Neuronal stem cell (in vitro differentiated cells): ENCODE data around the gene NRAS.

Experiments
- DNase-seq: peaks from one replicate; pipeline ENCODE4 v3.0.0-alpha.2; 2013; ENCODE audit warnings: low spot score
- H2AFZ ChIP-seq: one replicate; pipeline ENCODE4 v1.6.1; 2013; ENCODE audit warnings: mild to moderate bottlenecking, low read length, inconsistent platforms
- H2AK5ac ChIP-seq: 2 replicates; pipeline ENCODE4 v1.6.1; 2013; ENCODE audit warnings: low read depth, mild to moderate bottlenecking, inconsistent platforms, low read length, moderate library complexity, mixed read lengths
- H2BK120ac ChIP-seq: 2 replicates; pipeline ENCODE4 v1.6.1; 2013; ENCODE audit warnings: low read depth, mild to moderate bottlenecking, inconsistent platforms, low read length, moderate library complexity, mixed read lengths
- H2BK12ac ChIP-seq: one replicate; pipeline ENCODE4 v1.6.1; 2013; ENCODE audit warnings: low read length, inconsistent platforms
- H2BK15ac ChIP-seq: 2 replicates; pipeline ENCODE4 v1.6.1; 2013; ENCODE audit warnings: mild to moderate bottlenecking, low read length, inconsistent platforms, mixed read lengths
- H2BK5ac ChIP-seq: one replicate; pipeline ENCODE4 v1.6.1; 2013; ENCODE audit warnings: inconsistent platforms, mild to moderate bottlenecking, low read length, moderate library complexity
- H3K14ac ChIP-seq: one replicate; pipeline ENCODE4 v1.6.1; 2013; ENCODE audit warnings: low read length, inconsistent platforms
- H3K18ac ChIP-seq: 2 replicates; pipeline ENCODE4 v1.6.1; 2013; ENCODE audit warnings: low read length, inconsistent platforms
- H3K23ac ChIP-seq: 2 replicates; pipeline ENCODE4 v1.6.1; 2013; ENCODE audit warnings: low read depth, mild to moderate bottlenecking, mixed read lengths, low read length, inconsistent platforms; ENCODE audit not compliant: poor library complexity
- H3K27ac ChIP-seq: replicated peaks from 3 replicates; pipeline ENCODE4 v1.5.1; 2013; ENCODE audit warnings: low read length, inconsistent platforms
- H3K27me3 ChIP-seq, 3 experiments: 2 replicates each; pipeline ENCODE4 v1.6.1; 2013; ENCODE audit warnings: low read length in 3 of 3, mild to moderate bottlenecking in 2 of 3, inconsistent platforms in 1 of 3, low read depth in 1 of 3, mixed read lengths in 1 of 3, moderate library complexity in 1 of 3; ENCODE audit not compliant: control insufficient read depth in 3 of 3, insufficient read depth in 3 of 3
- H3K36me3 ChIP-seq, 2 donors: replicated peaks in 1 of 2; 2 replicates each; pipeline ENCODE4 v1.6.1; 2013; ENCODE audit warnings: low read length in 2 of 2; ENCODE audit not compliant: control insufficient read depth in 2 of 2, insufficient read depth in 2 of 2
- H3K4ac ChIP-seq: 2 replicates; pipeline ENCODE4 v1.6.1; 2013; ENCODE audit warnings: inconsistent platforms, mild to moderate bottlenecking, low read length, moderate library complexity
- H3K4me1 ChIP-seq, 2 donors: 1 replicate in 1 of 2; 2 replicates in 1 of 2; pipeline ENCODE4 v1.6.1; 2013; ENCODE audit warnings: low read length in 2 of 2, low read depth in 1 of 2; ENCODE audit not compliant: control insufficient read depth in 2 of 2, insufficient read depth in 1 of 2
- H3K4me2 ChIP-seq: one replicate; pipeline ENCODE4 v1.6.1; 2013; ENCODE audit warnings: mild to moderate bottlenecking, low read length, inconsistent platforms; ENCODE audit not compliant: insufficient read depth, poor library complexity, severe bottlenecking
- H3K4me3 ChIP-seq, 2 donors: 2 replicates each; pipeline ENCODE4 v1.5.1; 2013; ENCODE audit warnings: low read length in 2 of 2, mild to moderate bottlenecking in 2 of 2, inconsistent platforms in 1 of 2, moderate library complexity in 1 of 2
- H3K79me1 ChIP-seq: one replicate; pipeline ENCODE4 v1.6.1; 2013; ENCODE audit warnings: low read depth, mild to moderate bottlenecking, inconsistent platforms, low read length, moderate library complexity
- H3K9ac ChIP-seq: one replicate; pipeline ENCODE4 v1.6.1; 2013; ENCODE audit warnings: mild to moderate bottlenecking, low read depth, low read length, inconsistent platforms; ENCODE audit not compliant: poor library complexity
- H3K9me3 ChIP-seq, 2 donors: replicated peaks in 1 of 2; 2 replicates each; pipeline versions ENCODE3 to v1.6.1; 2013; ENCODE audit warnings: low read length in 2 of 2, mild to moderate bottlenecking in 2 of 2, inconsistent platforms in 1 of 2, low read depth in 1 of 2, mixed read lengths in 1 of 2, moderate library complexity in 1 of 2; ENCODE audit not compliant: control insufficient read depth in 2 of 2, insufficient read depth in 1 of 2
- H4K8ac ChIP-seq: one replicate; pipeline ENCODE4 v1.6.1; 2013; ENCODE audit warnings: low read depth, mild to moderate bottlenecking, inconsistent platforms, low read length, moderate library complexity
- H4K91ac ChIP-seq: one replicate; pipeline ENCODE4 v1.6.1; 2013; ENCODE audit warnings: low read length, low read depth, mild to moderate bottlenecking, inconsistent platforms; ENCODE audit not compliant: poor library complexity
- WGBS, 2 donors: extraction: QIAGEN DNeasy Blood & Tissue Kit; methylation state at CpG; one replicate each; pipeline ENCODE4 v1.1.7; 2013; ENCODE audit warnings: missing lambda C conversion rate in 2 of 2, mixed read lengths in 1 of 2; ENCODE audit not compliant: insufficient read length in 2 of 2, insufficient replicate concordance in 1 of 2; ENCODE audit errors: extremely low coverage in 2 of 2; 5-methylcytosine and 5-hydroxymethylcytosine counted together

The NRAS gene

DNA sequence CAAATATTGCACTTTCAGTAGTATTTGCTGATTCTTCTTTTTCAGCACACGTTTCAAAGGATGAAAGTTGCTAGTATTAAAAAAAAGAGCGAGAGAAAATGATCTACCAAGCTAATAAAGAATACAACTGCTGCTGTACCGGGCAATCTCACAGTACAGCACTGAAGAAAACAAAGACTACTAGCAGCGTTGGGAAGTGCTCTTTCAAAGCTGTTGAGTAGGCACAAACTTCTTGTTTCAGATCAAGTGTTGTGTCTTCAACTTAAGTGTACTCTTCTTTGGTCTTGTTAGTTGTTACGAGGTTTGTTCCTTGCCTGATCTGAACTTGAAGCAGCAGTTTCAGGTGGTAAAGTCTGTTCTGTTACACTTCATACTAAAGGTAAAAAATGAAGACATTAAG lies 33.3 kb upstream of the NRAS start:
- Histone ChIP-seq H3K4me1 (peaks cover 0 to 2% of the 10 kb centered on the region in 2 donors), H2BK12ac (no peak overlapping the region), H3K18ac (no peak overlapping the region), H3K27me3 (no peaks in the 10 kb centered on the region), H2BK5ac (no peak overlapping the region), H3K36me3 (peaks cover 8 to 84% of the 10 kb centered on the region in 2 donors), H2BK15ac (no peak overlapping the region), H2BK120ac (no peak overlapping the region), H3K79me1 (no peaks in the 10 kb centered on the region), H3K9ac (no peak overlapping the region), H3K4ac (no peak overlapping the region), H4K8ac (no peak overlapping the region), H2AFZ (no peak overlapping the region), H3K27ac (no peak overlapping the region), H3K9me3 (no peaks in the 10 kb centered on the region), H3K23ac (no peak overlapping the region), H3K14ac (no peak overlapping the region), H3K4me3 (no peak overlapping the region), H4K91ac (no peak overlapping the region), H2AK5ac (no peak overlapping the region), H3K4me2 (no peak overlapping the region)
- no CpG with 5 or more reads among the region's 5 CpGs for WGBS, 2 donors
- no peak for DNase-seq

DNA sequence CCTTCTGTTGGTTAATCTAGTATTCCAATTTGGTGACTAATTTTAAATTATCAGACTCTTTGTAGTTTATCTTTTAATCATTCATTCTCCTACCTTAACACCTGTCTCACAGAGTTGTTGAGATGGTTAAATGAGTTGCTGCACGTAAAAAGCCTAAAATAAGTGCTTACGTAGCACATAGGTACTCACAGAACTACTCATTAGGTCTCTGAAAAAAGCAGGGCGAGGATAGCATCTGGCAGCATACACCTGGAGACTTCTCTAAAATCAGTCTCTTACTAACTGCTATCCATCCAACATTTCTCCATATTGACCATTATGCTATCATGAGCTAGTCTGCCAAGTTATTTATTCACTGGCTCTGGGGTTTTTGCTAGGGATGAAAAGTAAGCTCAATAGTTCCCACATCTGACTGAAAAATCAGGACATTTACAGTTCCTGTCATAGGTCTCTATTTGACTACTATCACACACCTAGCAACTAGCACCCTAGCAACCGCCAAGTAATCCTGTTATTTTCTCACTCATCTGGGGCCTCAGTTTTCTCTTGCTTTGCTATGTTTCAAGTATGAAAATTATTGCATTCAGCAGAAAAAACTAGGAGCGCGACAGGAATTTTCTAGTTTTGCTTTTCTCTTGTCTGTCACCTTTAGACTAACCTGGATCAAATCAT lies 30.0 kb upstream of the NRAS start:
- H3K4me3 ChIP-seq: no peak overlapping the region
- H3K18ac ChIP-seq: no peak overlapping the region
- no peak overlapping the region for H4K8ac ChIP-seq
- H2BK120ac ChIP-seq: no peak overlapping the region
- no peak overlapping the region for H4K91ac ChIP-seq
- no peaks in the 10 kb centered on the region for H3K27me3 ChIP-seq
- no peaks in the 10 kb centered on the region for H3K79me1 ChIP-seq
- H3K27ac ChIP-seq: no peak overlapping the region
- peaks cover 8 to 94% of the 10 kb centered on the region in 2 donors for H3K36me3 ChIP-seq
- no peak overlapping the region for H2BK12ac ChIP-seq
- H3K23ac ChIP-seq: no peak overlapping the region
- no peak overlapping the region for H3K4ac ChIP-seq
- DNase-seq: no peak
- no peak overlapping the region for H2BK5ac ChIP-seq
- no CpG with 5 or more reads among the region's 6 CpGs for WGBS, 2 donors
- H2AK5ac ChIP-seq: no peak overlapping the region
- H3K9ac ChIP-seq: no peak overlapping the region
- H2AFZ ChIP-seq: no peak overlapping the region
- H3K14ac ChIP-seq: no peak overlapping the region
- H3K9me3 ChIP-seq: no peaks in the 10 kb centered on the region
- H2BK15ac ChIP-seq: no peak overlapping the region
- H3K4me1 ChIP-seq: no peaks in the 10 kb centered on the region
- no peak overlapping the region for H3K4me2 ChIP-seq

- no peak overlapping the region for H3K14ac ChIP-seq
- H3K18ac ChIP-seq: no peak overlapping the region
- no peak overlapping the region for H4K91ac ChIP-seq
- no peak overlapping the region for H2AFZ ChIP-seq
- H2BK5ac ChIP-seq: no peak overlapping the region
- WGBS, 2 donors: no CpG with 5 or more reads among the region's 2 CpGs
- DNase-seq: no peak
- H3K4me1 ChIP-seq: no peaks in the 10 kb centered on the region
- no peak overlapping the region for H4K8ac ChIP-seq
- no peak overlapping the region for H2AK5ac ChIP-seq
- no peaks in the 10 kb centered on the region for H3K79me1 ChIP-seq
- H3K4me3 ChIP-seq: no peak overlapping the region
- no peak overlapping the region for H2BK15ac ChIP-seq
- no peaks in the 10 kb centered on the region for H3K27me3 ChIP-seq
- no peak overlapping the region for H3K23ac ChIP-seq
- H2BK12ac ChIP-seq: no peak overlapping the region
- no peak overlapping the region for H3K27ac ChIP-seq
- no peak overlapping the region for H3K4ac ChIP-seq
- H3K9me3 ChIP-seq: no peaks in the 10 kb centered on the region
- H3K9ac ChIP-seq: no peak overlapping the region
- H2BK120ac ChIP-seq: no peak overlapping the region
- H3K36me3 ChIP-seq: peaks cover 10 to 100% of the 10 kb centered on the region in 2 donors
- H3K4me2 ChIP-seq: no peak overlapping the region
Measured at GRCh38 chr1:114745291-114745690, 28.7 kb upstream of the NRAS start.

DNA sequence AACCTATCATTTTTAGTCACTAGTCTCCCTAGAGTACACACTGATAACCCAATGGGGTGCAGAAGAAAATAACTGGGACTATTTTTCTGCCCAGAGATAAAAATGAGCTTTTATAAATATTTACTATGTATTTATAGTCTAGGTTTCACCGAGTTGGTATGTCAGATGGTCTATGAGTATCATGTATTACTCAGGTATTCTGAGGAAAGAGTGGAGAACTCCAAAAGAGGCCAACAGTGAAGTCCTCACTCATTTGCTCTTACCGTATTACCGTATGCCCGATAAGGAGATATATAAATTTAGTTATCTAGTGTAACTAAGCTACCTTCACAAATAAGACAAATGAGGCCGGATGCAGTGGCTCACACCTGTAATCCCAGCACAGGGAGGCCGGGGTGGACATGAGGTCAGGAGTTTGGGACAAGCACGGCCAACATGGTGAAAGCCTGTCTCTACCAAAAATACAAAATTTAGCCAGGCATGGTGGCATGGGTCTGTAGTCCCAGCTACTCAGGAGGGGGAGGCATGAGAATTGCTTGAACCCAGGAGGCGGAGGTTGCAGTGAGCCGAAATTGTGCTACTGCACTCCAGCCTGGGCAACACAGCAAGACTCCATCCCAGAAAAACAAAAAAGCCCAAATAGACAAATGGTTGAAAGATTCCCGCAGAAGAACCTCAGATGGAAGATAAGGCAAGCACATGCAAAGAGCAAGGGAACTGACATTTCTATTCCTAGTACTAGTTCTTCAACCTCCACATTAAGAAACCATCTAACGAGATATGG lies 25.6 kb upstream of the NRAS start:
- H3K23ac ChIP-seq: no peak overlapping the region
- no peaks in the 10 kb centered on the region for H3K4me1 ChIP-seq
- H2AFZ ChIP-seq: no peak overlapping the region
- H3K36me3 ChIP-seq: peaks cover 12 to 99% of the 10 kb centered on the region in 2 donors
- H4K8ac ChIP-seq: no peak overlapping the region
- H3K9me3 ChIP-seq: no peaks in the 10 kb centered on the region
- DNase-seq: no peak
- no peak overlapping the region for H3K14ac ChIP-seq
- no peak overlapping the region for H2BK120ac ChIP-seq
- no peak overlapping the region for H3K4ac ChIP-seq
- no peaks in the 10 kb centered on the region for H3K79me1 ChIP-seq
- H3K27ac ChIP-seq: no peak overlapping the region
- H2BK15ac ChIP-seq: no peak overlapping the region
- no peak overlapping the region for H2AK5ac ChIP-seq
- H3K4me2 ChIP-seq: no peak overlapping the region
- H2BK5ac ChIP-seq: no peak overlapping the region
- no peak overlapping the region for H4K91ac ChIP-seq
- H3K18ac ChIP-seq: no peak overlapping the region
- H3K9ac ChIP-seq: no peak overlapping the region
- H3K4me3 ChIP-seq: no peak overlapping the region
- WGBS, 2 donors: no CpG with 5 or more reads among the region's 11 CpGs
- no peak overlapping the region for H2BK12ac ChIP-seq
- no peaks in the 10 kb centered on the region for H3K27me3 ChIP-seq
